Upper lobe of left lung (tissue), 4 donors: ENCODE data around the gene DENND2D.

Source experiments
- CTCF ChIP-seq, 6 experiments: fragments of 450-650 bp in 4 of 6; fragments of 200-600 bp in 2 of 6; sonication (generic) in 2 of 6; IDR thresholded peaks; one replicate each; pipeline ENCODE4 v1.5.1; 2016 to 2019; ENCODE audit warnings: antibody characterized with exemption in 6 of 6
- POLR2AphosphoS5 ChIP-seq, 2 donors: sonication (generic); formaldehyde crosslinking; IDR thresholded peaks; one replicate each; pipeline ENCODE4 v1.5.1; 2017; ENCODE audit warnings: antibody characterized with exemption in 2 of 2

- TF ChIP-seq CTCF (IDR thresholded peaks at IDR 0.05) (no peak), POLR2AphosphoS5 (IDR thresholded peaks at IDR 0.05) (no peak)
Measured at GRCh38 chr1:111214074-111214801, 13.8 kb upstream of the DENND2D start.
